A549 (cell line): ENCODE results near the gene OR3A3.
"Not testable (repeated sequence)": the region's sequence is repeated elsewhere in the genome, so short reads cannot be mapped to it uniquely, and the experiment has no call there.

Source experiments
- CBX2 ChIP-seq: fragments of 200-600 bp; sonication (generic); IDR thresholded peaks from 2 replicates; pipeline ENCODE4 v1.6.1; 2016; ENCODE audit warnings: low read depth, mild to moderate bottlenecking, borderline replicate concordance
- ESRRA ChIP-seq: fragments of 150-350 bp; IDR thresholded peaks from 2 replicates; pipeline ENCODE4 v1.6.1; 2014; ENCODE audit warnings: mild to moderate bottlenecking, low read length, borderline replicate concordance
- MYC ChIP-seq: IDR thresholded peaks from 2 replicates; pipeline ENCODE4 v1.6.1; 2012; ENCODE audit warnings: mild to moderate bottlenecking, inconsistent platforms, low read length, improper control_type of control experiment, borderline replicate concordance
- POLR2A ChIP-seq: IDR thresholded peaks from 2 replicates; pipeline ENCODE4 v1.6.1; 2012; ENCODE audit warnings: mild to moderate bottlenecking, low read length
- TF ChIP-seq, protein P1 (sequence below): fragments of >200 bp; sonication (Bioruptor Twin); formaldehyde crosslinking; IDR thresholded peaks from 3 replicates; pipeline ENCODE4 v1.5.1; 2016
- TF ChIP-seq, protein P2 (sequence below): fragments of 150-350 bp; IDR thresholded peaks from 2 replicates; pipeline ENCODE4 v1.6.1; 2014; ENCODE audit warnings: low read depth, mild to moderate bottlenecking, low read length
- TF ChIP-seq, protein P3 (sequence below): fragments of >200 bp; sonication (Bioruptor Twin); formaldehyde crosslinking; IDR thresholded peaks from 3 replicates; pipeline ENCODE4 v1.6.1; 2016

DNA sequence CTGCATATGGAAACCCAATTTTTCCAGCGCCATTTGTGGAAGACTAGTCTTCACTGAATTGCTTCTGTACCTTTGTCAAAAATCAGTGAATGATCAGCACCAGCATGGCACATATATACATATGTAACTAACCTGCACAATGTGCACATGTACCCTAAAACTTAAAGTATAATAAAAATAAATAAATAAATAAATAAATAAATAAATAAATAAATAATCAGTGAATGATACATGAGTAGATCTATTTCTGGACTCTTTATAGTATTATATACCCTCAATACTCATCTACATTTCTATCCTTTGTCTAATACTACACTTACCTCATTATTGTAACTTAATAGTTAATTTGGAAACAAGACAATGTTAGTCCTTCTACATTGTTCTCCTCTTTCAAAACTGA, 7.3 kb upstream of the OR3A3 start:
- TF ChIP-seq, protein P1, sequence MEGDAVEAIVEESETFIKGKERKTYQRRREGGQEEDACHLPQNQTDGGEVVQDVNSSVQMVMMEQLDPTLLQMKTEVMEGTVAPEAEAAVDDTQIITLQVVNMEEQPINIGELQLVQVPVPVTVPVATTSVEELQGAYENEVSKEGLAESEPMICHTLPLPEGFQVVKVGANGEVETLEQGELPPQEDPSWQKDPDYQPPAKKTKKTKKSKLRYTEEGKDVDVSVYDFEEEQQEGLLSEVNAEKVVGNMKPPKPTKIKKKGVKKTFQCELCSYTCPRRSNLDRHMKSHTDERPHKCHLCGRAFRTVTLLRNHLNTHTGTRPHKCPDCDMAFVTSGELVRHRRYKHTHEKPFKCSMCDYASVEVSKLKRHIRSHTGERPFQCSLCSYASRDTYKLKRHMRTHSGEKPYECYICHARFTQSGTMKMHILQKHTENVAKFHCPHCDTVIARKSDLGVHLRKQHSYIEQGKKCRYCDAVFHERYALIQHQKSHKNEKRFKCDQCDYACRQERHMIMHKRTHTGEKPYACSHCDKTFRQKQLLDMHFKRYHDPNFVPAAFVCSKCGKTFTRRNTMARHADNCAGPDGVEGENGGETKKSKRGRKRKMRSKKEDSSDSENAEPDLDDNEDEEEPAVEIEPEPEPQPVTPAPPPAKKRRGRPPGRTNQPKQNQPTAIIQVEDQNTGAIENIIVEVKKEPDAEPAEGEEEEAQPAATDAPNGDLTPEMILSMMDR = not testable (repeated sequence)
- not testable (repeated sequence) for TF ChIP-seq POLR2A, ESRRA, MYC, CBX2
- TF ChIP-seq, protein P2, sequence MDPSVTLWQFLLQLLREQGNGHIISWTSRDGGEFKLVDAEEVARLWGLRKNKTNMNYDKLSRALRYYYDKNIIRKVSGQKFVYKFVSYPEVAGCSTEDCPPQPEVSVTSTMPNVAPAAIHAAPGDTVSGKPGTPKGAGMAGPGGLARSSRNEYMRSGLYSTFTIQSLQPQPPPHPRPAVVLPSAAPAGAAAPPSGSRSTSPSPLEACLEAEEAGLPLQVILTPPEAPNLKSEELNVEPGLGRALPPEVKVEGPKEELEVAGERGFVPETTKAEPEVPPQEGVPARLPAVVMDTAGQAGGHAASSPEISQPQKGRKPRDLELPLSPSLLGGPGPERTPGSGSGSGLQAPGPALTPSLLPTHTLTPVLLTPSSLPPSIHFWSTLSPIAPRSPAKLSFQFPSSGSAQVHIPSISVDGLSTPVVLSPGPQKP = not testable (repeated sequence)
- TF ChIP-seq, protein P3, sequence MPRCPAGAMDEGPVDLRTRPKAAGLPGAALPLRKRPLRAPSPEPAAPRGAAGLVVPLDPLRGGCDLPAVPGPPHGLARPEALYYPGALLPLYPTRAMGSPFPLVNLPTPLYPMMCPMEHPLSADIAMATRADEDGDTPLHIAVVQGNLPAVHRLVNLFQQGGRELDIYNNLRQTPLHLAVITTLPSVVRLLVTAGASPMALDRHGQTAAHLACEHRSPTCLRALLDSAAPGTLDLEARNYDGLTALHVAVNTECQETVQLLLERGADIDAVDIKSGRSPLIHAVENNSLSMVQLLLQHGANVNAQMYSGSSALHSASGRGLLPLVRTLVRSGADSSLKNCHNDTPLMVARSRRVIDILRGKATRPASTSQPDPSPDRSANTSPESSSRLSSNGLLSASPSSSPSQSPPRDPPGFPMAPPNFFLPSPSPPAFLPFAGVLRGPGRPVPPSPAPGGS = not testable (repeated sequence)
